ENCODE data around the gene DAB1.

Gene DAB1

GRCh38 chr1:56977910-56978309 is 445.9 kb downstream of the DAB1 start:
- no peak overlapping the region for H3K4me3 ChIP-seq (ENCODE audit: low read length)
- no peak for DNase-seq (ENCODE audit: low read depth)
- no peak for TF ChIP-seq CTCF (conservative IDR thresholded peaks at IDR 0.05; ENCODE audit: low read depth, low read length)

- no peak for DNase-seq (ENCODE audit: low read depth)
- H3K4me3 ChIP-seq (ENCODE audit: low read length): no peak overlapping the region
- TF ChIP-seq CTCF (conservative IDR thresholded peaks at IDR 0.05; ENCODE audit: low read depth, low read length): no peak
These were observed 448.4 kb downstream of the DAB1 start for GRCh38 chr1:56975446-56975845.

- DNase-seq (ENCODE audit: low read depth): no peak
- no peak for TF ChIP-seq CTCF (conservative IDR thresholded peaks at IDR 0.05; ENCODE audit: low read depth, low read length)
- H3K4me3 ChIP-seq (ENCODE audit: low read length): no peak overlapping the region
These were observed 449.7 kb downstream of the DAB1 start for GRCh38 chr1:56973923-56974742.

GRCh38 chr1:56972976-56973375 is 450.9 kb downstream of the DAB1 start:
- H3K4me3 ChIP-seq (ENCODE audit: low read length): no peak overlapping the region
- no peak for DNase-seq (ENCODE audit: low read depth)
- no peak for TF ChIP-seq CTCF (conservative IDR thresholded peaks at IDR 0.05; ENCODE audit: low read depth, low read length)

GRCh38 chr1:56970280-56970679 is 453.6 kb downstream of the DAB1 start:
- H3K4me3 ChIP-seq (ENCODE audit: low read length): no peak overlapping the region
- no peak for TF ChIP-seq CTCF (conservative IDR thresholded peaks at IDR 0.05; ENCODE audit: low read depth, low read length)
- no peak for DNase-seq (ENCODE audit: low read depth)

- H3K4me3 ChIP-seq (ENCODE audit: low read length): no peak overlapping the region
- DNase-seq (ENCODE audit: low read depth): no peak
- no peak for TF ChIP-seq CTCF (conservative IDR thresholded peaks at IDR 0.05; ENCODE audit: low read depth, low read length)
These were observed 454.9 kb downstream of the DAB1 start for GRCh38 chr1:56968878-56969495.

All from retinal pigment epithelial cell (primary cell).